ENCODE results near the gene PPME1. TPM values are rescaled to one million over a fixed set of nuclear protein-coding genes. Genes with fewer than 3 reads are reported as not detected.

The PPME1 gene
- total RNA-seq, 6 donors from 2014 or later: 13.9 to 36.9 (median 29.5) TPM

DNA sequence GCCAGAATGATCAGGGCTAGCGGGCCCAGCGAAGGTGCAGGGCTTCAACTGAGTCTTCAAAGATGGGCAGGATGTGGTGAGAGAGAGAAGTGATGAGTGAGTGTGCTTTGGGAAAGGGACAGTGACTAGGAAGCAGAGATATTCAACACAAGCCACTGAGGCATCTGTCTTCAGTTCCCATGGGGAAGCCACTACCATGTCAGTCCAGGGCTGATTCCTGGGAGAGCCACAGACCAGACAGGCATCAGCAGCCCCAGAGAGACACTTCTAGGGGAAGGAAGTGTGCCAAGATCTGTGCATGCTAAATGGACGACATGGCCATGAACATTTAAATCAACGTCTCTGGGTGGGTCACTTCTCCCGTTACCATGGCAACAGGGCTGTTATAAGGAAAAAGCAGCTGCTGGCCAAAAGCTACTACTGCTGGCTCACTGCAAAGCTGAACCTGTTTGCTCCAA is 111.9 kb downstream of the PPME1 start:
- 66 to 69% methylated on average over 5 of the region's 5 CpGs for WGBS, 2 donors
- ATAC-seq (ENCODE audit: low FRiP score in 2 of 2): no peak
- Histone ChIP-seq H3K27ac (no peak overlapping the region), H3K4me1 (peaks cover 0 to 21% (median 6%) of the 10 kb centered on the region in 4 donors), H3K36me3 (no peaks in the 10 kb centered on the region), H3K4me3 (no peak overlapping the region), H3K9me3 (no peaks in the 10 kb centered on the region), H3K27me3 (no peaks in the 10 kb centered on the region)
- no peak for TF ChIP-seq EP300 (IDR thresholded peaks at IDR 0.05)
- TF ChIP-seq, protein P1, sequence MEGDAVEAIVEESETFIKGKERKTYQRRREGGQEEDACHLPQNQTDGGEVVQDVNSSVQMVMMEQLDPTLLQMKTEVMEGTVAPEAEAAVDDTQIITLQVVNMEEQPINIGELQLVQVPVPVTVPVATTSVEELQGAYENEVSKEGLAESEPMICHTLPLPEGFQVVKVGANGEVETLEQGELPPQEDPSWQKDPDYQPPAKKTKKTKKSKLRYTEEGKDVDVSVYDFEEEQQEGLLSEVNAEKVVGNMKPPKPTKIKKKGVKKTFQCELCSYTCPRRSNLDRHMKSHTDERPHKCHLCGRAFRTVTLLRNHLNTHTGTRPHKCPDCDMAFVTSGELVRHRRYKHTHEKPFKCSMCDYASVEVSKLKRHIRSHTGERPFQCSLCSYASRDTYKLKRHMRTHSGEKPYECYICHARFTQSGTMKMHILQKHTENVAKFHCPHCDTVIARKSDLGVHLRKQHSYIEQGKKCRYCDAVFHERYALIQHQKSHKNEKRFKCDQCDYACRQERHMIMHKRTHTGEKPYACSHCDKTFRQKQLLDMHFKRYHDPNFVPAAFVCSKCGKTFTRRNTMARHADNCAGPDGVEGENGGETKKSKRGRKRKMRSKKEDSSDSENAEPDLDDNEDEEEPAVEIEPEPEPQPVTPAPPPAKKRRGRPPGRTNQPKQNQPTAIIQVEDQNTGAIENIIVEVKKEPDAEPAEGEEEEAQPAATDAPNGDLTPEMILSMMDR (IDR thresholded peaks at IDR 0.05): no peak
- TF ChIP-seq POLR2AphosphoS5 (IDR thresholded peaks at IDR 0.05): no peak
- no peak for TF ChIP-seq POLR2A (IDR thresholded peaks at IDR 0.05)
- DNase-seq: no peak

DNA sequence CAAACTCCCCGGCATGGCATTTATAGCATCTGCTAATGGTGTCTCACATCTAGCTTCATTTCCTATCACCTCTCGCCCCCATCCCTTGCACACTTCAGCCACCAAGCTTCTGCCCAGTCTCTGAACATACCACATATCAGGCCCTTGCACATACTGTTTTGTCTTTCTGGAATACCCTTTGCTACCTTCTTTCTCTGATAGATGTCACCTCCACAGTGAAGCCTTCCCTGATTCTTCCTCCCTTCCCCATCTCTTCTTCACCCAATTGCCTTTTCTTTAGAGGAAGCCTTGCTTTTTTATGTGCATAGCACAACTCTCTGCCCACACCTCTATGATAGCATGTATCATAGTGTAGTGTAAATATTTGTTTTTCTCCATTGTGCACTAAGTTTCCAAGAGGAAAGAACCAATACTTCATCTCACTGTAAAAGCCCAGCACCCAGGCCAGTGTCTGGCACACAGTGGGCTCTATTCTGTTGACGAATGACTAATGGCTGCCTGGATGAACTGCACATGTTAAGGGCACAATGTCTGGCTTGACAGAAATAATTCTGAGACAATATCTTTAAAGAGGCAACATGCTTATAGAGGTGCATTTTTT is 112.6 kb downstream of the PPME1 start:
- H3K27ac ChIP-seq: no peak overlapping the region
- H3K4me1 ChIP-seq: peaks cover 0 to 21% (median 6%) of the 10 kb centered on the region in 4 donors
- H3K4me3 ChIP-seq: no peak overlapping the region
- 68 to 76% methylated on average over 3 of the region's 3 CpGs for WGBS, 2 donors
- TF ChIP-seq, protein P1 (IDR thresholded peaks at IDR 0.05): no peak
- TF ChIP-seq EP300 (IDR thresholded peaks at IDR 0.05): no peak
- no peak for TF ChIP-seq POLR2AphosphoS5 (IDR thresholded peaks at IDR 0.05)
- no peaks in the 10 kb centered on the region for H3K36me3 ChIP-seq
- DNase-seq (no peak), ATAC-seq (ENCODE audit: low FRiP score in 2 of 2) (no peak)
- no peaks in the 10 kb centered on the region for H3K9me3 ChIP-seq
- no peaks in the 10 kb centered on the region for H3K27me3 ChIP-seq

DNA sequence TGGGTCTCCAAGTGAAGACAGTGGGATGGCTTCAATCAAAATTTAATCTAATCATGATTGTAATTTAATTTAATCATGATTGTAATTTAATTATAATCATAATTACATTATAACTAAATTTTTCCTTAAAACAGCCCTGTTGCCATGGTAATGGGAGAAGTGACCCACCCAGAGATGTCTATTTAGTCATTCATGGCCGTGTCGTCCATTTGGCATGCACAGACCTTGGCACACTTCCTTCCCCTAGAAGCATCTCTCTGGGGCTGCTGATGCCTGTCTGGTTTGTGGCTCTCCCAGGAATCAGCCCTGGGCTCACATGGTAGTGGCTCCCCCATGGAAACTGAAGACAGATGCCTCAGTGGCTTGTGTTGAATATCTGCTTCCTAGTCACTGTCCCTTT is 113.4 kb downstream of the PPME1 start:
- WGBS, 2 donors: 79 to 93% methylated on average over 2 of the region's 2 CpGs
- TF ChIP-seq EP300 (IDR thresholded peaks at IDR 0.05) (no peak), POLR2A (IDR thresholded peaks at IDR 0.05) (no peak), POLR2AphosphoS5 (IDR thresholded peaks at IDR 0.05) (no peak)
- TF ChIP-seq, protein P1 (IDR thresholded peaks at IDR 0.05): no peak
- Histone ChIP-seq H3K4me3 (no peak overlapping the region), H3K27ac (no peak overlapping the region), H3K4me1 (peaks cover 0 to 18% (median 6%) of the 10 kb centered on the region in 4 donors), H3K27me3 (no peaks in the 10 kb centered on the region), H3K36me3 (no peaks in the 10 kb centered on the region), H3K9me3 (no peaks in the 10 kb centered on the region)
- no peak for DNase-seq
- peak in 1 of 2 donors; percentile 33 for ATAC-seq (ENCODE audit: low FRiP score in 2 of 2)

DNA sequence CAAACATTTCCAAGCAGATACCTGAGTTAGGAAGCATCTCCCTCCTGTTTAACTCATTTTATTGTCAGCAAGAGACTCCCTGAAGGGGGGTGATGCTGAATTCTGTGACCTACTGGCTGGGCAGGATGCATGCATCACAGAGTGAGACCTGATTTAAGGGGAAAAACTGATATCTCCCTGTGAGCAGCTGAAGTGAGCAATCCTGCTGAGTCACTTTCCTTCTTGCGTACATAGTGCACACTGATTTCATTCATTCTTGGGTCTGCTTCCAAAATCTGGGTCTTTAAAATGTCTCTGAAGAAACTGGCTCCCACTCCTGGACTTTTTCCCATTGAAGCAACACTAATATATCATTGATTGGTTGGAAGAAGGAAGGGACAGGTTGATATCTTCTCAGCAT is 117.1 kb downstream of the PPME1 start:
- TF ChIP-seq, protein P1 (IDR thresholded peaks at IDR 0.05): no peak
- TF ChIP-seq POLR2A (IDR thresholded peaks at IDR 0.05) (no peak), EP300 (IDR thresholded peaks at IDR 0.05) (no peak), POLR2AphosphoS5 (IDR thresholded peaks at IDR 0.05) (no peak)
- Histone ChIP-seq H3K4me1 (peaks cover 0 to 10% (median 2%) of the 10 kb centered on the region in 4 donors), H3K36me3 (no peaks in the 10 kb centered on the region), H3K4me3 (no peak overlapping the region), H3K27ac (no peak overlapping the region), H3K27me3 (no peaks in the 10 kb centered on the region), H3K9me3 (no peaks in the 10 kb centered on the region)
- DNase-seq (no peak), ATAC-seq (ENCODE audit: low FRiP score in 2 of 2) (peak; percentile 46 to 96)
- WGBS, 2 donors: 36 to 40% methylated on average over 1 of the region's 1 CpG

DNA sequence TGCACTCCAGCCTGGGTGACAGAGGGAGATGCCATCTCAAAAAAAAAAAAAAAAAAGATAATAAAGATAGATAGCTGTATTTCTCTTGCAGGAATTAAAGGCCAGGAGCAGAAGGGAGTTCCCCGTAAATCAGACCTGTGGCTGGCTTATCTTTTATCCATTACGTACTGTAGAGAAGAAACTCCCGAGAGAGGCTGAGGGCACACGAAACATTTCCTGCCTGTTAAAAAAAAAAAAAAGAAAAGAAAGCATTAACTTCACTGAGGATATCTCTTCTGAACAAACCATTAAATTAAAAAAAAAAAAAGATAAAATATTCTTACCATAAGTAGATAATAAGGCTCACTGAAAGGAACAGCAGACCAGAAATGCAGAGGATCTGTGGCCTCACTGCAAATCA is 117.8 kb downstream of the PPME1 start:
- Histone ChIP-seq H3K36me3 (no peaks in the 10 kb centered on the region), H3K9me3 (no peaks in the 10 kb centered on the region), H3K4me3 (no peak overlapping the region), H3K27ac (no peak overlapping the region), H3K27me3 (no peaks in the 10 kb centered on the region), H3K4me1 (peaks cover 0 to 3% (median 1%) of the 10 kb centered on the region in 4 donors)
- ATAC-seq (ENCODE audit: low FRiP score in 2 of 2) (peak in 1 of 2 donors; percentile 77), DNase-seq (no peak)
- no peak for TF ChIP-seq EP300 (IDR thresholded peaks at IDR 0.05)
- TF ChIP-seq POLR2A (IDR thresholded peaks at IDR 0.05): no peak
- TF ChIP-seq, protein P1 (IDR thresholded peaks at IDR 0.05): no peak
- no peak for TF ChIP-seq POLR2AphosphoS5 (IDR thresholded peaks at IDR 0.05)
- 60 to 62% methylated on average over 4 of the region's 4 CpGs for WGBS, 2 donors

All from upper lobe of left lung (tissue), 6 donors.